Stimulated activated CD4-positive, alpha-beta T cell treated with anti-CD3 and anti-CD28 coated beads, Interleukin-15, amount 100 ng/mL, for 24 hours (primary cell): ENCODE data around the gene NMT1.

ENCODE experiments used
- DNase-seq: peaks from one replicate; pipeline ENCODE4 v3.0.0-alpha.2; 2020

Gene NMT1

DNA sequence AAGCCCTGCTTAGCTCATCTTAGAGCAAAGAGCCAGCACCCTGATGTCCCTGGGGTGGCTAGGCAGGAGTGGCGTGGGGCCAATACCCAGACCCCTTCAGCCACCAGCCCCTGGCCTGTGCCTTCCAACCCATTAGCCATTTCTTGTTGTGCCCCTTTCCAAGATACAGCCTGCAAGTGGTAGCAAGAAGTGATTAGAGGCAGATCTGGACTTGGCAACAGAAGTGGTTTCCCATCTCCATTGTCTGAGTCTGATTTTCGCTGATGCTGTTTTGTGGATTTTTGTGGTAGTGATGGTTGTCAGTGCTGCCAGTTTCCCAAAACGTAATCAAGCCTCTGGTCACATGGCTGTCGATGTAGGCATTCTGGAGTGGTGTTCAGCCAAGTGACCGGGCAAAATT lies 45.5 kb downstream of the NMT1 start:
- no peak for DNase-seq

- DNase-seq, result no peak
Measured at GRCh38 chr17:45107293-45108010, 46.3 kb downstream of the NMT1 start.

DNA sequence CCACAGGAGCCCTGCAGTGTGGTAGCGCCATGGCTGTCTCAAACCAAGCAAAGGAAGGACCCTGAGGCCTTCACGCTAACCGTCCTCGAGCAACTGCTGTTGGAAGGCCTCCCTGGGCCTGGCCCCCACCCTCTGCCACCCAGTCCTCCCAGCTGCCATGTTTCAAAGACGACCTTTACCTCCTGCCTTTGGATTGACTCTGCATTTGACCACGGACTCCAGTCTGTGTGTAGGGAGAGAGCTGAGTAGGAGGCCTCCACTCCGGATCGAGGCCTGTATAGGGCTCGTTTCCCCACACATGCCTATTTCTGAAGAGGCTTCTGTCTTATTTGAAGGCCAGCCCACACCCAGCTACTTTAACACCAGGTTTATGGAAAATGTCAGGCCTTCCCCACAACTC lies 46.9 kb downstream of the NMT1 start:
- DNase-seq, result no peak

- no peak for DNase-seq
Measured at GRCh38 chr17:45108595-45109521, 47.7 kb downstream of the NMT1 start.

GRCh38 chr17:45110676-45111611 lies 49.8 kb downstream of the NMT1 start:
- no peak for DNase-seq

DNA sequence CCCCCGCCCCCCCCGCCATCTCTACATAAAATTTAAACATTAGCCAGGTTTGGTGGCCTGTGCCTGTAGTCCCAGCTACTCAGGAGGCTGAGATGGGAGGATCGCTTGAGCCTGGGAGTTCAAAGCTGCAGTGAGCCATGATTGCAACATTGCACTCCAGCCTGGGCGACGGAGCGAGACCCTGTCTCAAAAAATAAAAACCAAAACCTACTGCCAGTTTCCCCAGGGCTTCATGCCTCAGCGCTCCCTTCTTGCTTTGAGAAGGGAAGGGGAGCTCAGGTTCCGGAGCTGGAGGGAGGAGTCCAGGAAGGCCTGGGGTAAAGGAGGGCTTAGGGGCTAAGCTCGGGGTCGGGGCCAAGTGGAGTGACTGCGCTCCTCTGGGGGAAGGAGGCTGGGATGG lies 50.7 kb downstream of the NMT1 start:
- no peak for DNase-seq

GRCh38 chr17:45112559-45113423 lies 51.7 kb downstream of the NMT1 start:
- no peak for DNase-seq

GRCh38 chr17:45113424-45113754 lies 52.3 kb downstream of the NMT1 start:
- no peak for DNase-seq

GRCh38 chr17:45114117-45114932 lies 53.2 kb downstream of the NMT1 start:
- DNase-seq, result no peak

GRCh38 chr17:45115015-45115625 lies 54.0 kb downstream of the NMT1 start:
- no peak for DNase-seq

- no peak for DNase-seq
Measured at GRCh38 chr17:45115871-45116270, 54.8 kb downstream of the NMT1 start.

GRCh38 chr17:45116434-45117016 lies 55.4 kb downstream of the NMT1 start:
- no peak for DNase-seq

DNA sequence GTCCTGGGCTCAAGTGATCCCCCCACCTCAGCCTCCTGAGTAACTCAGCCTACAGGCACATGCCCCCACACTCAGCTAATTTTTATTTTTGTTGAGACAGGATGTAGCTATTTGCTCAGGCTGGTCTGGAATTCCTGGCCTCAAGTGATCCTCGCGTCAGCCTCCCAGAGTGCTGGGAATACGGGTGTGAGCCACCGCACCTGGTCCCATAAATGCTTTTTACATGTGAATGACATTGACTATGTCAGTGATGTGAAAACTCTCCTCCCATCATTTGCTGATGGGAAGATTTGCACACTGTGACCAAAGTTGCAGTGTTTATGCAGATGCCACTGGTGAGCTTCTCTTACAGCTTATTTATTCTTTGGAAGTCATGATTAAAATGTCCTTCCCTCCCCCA lies 56.2 kb downstream of the NMT1 start:
- DNase-seq, result no peak

DNA sequence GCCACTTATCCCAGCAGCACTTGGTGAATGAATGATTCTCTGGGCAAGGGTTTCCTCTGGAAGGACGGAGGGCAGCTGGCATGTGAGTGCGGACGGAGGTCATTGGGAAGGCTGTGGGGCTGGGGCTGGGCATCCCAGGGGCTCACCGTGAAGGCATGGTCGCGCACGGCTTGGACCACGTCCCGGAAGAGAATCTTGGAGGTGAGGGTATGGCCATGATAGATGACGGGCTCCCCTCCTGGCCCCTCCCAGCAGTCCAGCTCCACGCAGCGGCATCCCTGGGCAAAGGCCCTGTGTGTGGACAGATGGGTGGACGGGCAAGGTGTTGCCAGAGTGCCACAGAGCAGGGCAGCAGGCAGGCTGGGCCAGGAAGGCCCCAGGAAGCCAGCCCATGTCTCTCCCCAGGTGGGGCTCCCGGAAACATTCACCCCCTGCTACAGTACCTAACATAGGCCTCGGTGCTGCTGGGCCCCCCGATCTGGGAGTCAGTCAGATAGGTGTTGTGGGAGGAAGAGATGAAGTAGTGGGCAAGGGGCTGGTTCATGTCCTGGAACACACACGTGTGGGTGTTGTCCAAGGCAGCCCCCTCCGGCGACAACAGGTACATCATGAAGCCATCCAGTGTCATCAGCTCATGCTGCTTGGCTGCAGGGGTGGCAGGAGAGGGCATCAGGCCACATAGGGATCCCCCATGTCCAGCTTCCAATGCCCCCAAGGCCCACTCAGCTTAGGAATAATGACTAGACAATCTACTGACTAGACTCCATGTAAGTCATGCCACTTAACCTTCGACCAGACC lies 56.9 kb downstream of the NMT1 start:
- DNase-seq, result no peak

DNA sequence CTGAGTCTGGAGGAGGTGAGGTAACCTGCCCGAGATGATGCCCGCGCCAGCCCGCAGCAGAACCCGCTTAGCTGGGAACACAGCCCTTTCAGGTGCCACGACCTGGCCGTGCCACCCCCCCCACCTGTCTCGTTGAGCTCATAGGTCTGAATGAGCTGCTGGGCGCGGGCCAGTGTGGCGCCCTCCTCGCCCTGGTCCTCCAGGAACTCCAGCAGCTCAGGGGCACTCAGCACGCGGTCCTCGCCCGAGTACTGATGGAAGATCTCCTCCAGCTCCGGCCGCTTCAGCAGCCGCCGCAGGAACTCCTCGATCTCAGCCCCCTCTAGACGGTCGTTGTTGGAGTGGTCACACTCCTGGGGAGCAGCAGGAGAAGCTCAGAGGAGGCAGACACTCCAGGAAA lies 57.6 kb downstream of the NMT1 start:
- DNase-seq, result no peak

DNA sequence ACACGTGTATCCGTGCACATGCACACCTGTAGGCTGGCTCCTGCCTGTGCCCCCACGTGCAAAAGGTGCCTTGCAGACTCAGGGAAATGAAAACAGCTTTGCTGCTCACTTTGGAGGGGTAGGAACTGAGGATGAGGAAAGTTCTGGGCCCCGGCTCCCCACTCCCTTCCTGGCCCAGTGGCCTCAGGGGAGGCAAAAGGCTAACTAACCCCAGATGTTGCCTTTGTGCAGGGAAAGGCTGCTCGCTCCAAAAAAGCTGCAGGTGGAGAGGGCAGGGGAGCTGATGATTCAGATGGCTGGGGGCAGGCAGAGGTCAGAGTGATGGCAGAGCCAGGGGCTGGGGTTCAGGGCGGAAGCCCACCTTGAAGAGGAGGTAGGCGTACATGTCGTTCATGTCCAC lies 58.8 kb downstream of the NMT1 start:
- DNase-seq, result no peak

DNA sequence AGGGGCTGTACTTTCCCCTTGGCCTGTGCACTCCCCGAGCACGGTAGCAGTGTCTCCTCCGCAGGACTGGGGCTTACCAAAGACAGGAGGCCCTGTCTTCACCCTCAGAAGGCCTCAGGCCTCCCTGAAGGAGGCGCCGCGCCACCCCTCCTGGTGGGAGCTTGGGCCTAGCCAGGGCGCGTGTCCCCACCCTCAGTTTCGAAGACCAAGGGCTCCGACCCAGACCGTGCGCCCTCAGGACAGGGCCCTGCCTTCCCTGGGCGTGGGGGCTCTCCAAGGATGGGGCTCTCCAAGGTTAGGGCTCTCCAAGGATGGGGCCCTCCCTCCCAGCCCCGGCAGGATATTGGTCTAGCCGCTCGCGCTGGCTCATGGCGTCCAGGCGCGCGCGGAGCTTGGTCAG lies 59.4 kb downstream of the NMT1 start:
- DNase-seq, result no peak

DNA sequence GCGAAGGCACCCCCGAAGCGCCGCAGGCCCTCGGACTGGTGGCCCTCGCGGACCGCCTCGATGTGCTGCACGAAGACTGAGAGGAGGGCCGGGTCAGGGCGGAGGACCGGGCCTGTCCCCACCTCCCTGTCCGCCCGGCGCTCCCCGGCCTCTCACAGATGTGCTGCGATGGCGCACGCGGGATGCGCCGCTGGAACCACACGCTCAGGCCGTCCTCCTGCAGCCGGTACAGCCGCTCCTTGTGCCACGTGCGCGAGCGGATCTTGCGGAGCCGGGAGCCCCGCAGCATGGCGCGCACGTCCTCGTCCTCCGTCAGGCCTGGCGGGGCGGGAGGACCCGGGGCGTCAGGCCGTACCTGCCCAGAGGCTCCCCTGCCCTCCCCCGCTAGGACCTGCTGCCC lies 59.9 kb downstream of the NMT1 start:
- no peak for DNase-seq

- no peak for DNase-seq
Measured at GRCh38 chr17:45123076-45123770, 62.1 kb downstream of the NMT1 start.
